Retina (tissue), 1 donor: Measurements from ENCODE around the gene AMER2.

ENCODE experiments used
- DNase-seq: peaks from one replicate; pipeline ENCODE4 v3.0.0-alpha.2; 2016

The AMER2 gene

GRCh38 chr13:25149711-25150110, 22.4 kb downstream of the AMER2 start:
- peak; percentile 58 for DNase-seq

GRCh38 chr13:25148402-25148771, 23.7 kb downstream of the AMER2 start:
- no peak for DNase-seq

GRCh38 chr13:25147638-25148401, 24.3 kb downstream of the AMER2 start:
- DNase-seq = no peak

GRCh38 chr13:25143706-25144105, 28.4 kb downstream of the AMER2 start:
- no peak for DNase-seq

DNA sequence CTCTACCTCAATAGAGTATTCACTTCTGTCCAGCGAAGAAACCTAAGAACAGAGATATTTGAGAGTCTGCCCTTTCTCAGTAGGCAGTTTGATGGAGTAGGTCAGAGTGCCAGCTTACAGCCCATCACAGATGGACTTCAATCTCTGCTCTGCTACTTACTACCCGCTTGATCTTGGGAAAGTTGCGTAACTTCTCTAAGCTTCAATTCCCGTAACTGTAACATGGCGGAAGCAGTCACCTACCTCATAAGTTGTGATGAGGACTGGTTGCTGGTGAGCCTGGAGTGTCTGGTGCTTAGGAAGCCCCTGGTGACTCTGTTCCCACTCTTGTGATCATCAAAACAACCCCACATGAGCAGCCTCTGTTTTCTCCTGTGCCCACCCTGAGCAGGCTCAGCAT, 31.0 kb downstream of the AMER2 start:
- no peak for DNase-seq

GRCh38 chr13:25137788-25138115, 34.3 kb downstream of the AMER2 start:
- no peak for DNase-seq

DNA sequence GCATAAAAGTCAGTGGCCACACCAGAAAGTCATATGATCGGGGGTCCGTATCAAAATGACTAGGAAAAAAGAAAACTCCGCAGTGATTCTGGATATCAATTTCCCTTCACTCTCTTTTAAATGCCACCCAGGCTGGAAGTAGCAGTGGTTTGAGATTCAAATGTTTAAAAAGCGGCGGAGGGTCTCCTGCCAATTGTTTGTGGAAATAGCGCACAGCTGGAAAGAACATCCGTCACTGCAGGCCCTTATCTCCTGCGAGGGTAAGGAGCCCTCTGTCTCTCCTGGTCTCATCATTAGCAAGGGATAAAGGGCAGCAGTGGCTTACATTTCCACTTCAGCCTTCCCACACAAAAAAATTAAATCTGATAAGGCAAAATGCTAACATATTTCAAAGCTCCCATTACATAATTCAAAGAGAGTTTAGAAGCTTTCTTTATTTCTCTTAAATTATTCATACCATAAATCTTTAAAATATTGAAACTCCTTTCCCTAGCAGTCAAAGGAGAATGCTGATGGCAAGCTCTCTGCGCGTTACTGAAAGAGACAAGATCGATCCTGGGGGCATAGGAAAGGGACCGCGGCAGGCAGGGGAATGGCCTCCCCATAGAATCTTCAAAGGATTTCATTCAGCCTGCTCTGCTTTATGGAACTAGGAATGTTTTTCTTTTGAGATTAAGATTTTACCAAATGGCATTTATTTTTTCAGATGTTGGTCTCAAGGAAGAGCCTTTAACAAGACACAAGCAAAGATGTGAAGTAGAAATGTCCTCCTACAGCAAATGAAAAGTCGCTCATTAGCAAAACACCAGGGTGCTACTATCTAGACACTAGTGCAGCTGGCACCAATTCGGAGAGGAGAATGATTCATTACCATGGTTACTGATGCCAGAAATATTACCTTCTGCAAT, 35.0 kb downstream of the AMER2 start:
- DNase-seq = peak; percentile 69

GRCh38 chr13:25135896-25136295, 36.2 kb downstream of the AMER2 start:
- no peak for DNase-seq

DNA sequence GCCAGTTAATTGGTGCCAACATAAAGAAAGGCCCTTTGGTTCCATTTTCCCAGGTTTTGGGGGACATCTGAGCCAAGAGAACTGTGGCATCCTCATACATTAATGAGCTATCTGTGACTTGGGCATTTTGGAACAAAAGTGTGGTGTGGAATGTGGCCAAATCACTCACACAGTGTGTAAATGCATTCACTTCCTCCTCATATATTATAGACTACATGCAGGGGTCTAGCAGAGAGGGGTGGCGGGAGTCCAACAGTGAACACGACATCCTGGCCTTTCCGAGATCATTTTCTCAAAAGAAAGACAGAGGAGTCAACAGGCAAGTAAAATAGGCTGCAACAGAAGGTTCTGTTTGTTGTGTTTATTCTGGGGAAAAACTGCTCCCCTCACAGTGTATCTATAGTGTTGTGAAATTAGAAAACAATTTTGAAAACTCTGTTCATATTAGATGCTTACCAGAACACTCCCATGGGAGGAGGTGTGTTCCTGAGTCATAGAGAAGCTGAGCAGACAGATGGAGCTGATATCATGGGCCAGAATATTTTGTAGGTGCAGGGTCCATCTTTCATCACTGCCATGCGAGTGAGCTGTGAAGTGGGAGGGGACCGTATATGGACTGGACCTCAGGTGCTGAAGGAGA, 39.2 kb downstream of the AMER2 start:
- no peak for DNase-seq

GRCh38 chr13:25131881-25132420, 40.1 kb downstream of the AMER2 start:
- no peak for DNase-seq

- DNase-seq = no peak
Measured at GRCh38 chr13:25130944-25131343, 41.1 kb downstream of the AMER2 start.

GRCh38 chr13:25118378-25118905, 53.6 kb downstream of the AMER2 start:
- DNase-seq = no peak

- peak; percentile 54 for DNase-seq
Measured at GRCh38 chr13:25117312-25117711, 54.8 kb downstream of the AMER2 start.

DNA sequence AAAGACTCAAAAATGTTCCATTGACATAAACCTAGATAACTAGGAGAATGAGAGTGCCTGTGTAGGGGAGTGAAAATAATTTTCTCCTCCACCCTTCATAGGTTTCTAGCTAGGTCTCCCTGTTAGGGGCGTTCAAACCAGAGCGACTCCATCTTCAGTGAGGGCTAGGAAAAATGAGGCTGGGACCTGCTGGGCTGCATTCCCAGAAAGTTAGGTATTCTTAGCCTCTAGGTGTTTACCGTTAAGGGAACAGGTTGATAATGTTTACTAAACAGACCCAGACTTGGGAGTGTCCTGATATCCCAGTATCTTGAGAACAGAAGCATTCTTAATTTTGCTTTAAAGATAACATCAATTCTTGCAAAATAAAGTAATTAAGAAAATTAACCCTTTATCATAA, 56.0 kb downstream of the AMER2 start:
- no peak for DNase-seq

- peak; percentile 83 for DNase-seq
Measured at GRCh38 chr13:25114220-25114619, 57.9 kb downstream of the AMER2 start.

DNA sequence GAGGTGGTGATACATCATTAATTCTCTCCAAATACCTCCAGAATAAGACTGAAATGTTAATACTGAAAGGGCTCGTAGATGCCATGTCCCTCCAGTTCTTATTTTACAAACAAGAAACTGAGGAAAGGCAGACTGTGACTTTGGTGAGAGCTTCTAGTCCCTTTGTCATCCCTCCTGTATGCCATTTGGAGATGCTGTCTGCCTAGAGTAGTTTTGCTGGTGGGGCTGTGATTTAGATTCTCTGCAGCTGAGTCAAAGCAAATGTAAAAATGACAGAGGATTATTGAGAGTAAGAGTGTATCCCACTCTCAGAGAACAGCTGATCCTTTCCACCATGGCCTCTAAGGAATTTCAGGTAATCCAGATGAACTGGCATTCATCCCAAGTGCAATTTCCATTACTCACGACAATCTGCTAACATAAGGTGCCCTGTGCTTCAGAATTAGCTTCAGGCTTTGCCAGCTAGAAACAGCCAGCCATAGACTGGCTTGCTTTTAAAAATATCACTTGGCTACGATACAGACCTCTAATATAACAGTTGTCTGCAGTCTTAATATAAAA, 59.3 kb downstream of the AMER2 start:
- no peak for DNase-seq
